GM12874 (cell line): ENCODE measurements around the gene TMPRSS2.

Experiments
- CTCF ChIP-seq: IDR thresholded peaks from 2 replicates; pipeline ENCODE4 v1.5.1; 2011; ENCODE audit warnings: low read depth, mild to moderate bottlenecking, control low read depth, low read length, moderate library complexity; ENCODE audit not compliant: insufficient read depth

TMPRSS2 gene

DNA sequence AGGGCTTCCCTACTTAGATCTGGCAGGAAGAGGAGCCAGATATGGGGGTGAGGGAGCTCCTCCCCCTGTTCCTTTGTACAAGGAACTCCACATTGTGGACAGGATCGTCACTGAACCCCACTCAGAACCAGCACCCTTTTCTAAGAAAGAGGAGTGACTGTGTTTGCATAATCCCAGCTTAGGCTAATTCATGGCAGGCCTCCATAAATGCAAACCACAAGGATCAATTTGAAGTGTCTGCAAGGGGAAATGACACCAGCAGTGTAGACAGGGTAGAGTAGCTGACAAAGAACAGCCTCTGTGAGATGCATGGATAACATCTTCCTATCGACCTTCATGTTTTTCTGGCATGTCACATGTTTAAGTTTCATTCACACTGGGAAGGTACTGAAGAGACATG is 70.2 kb downstream of the TMPRSS2 start:
- no peak for TF ChIP-seq CTCF

GRCh38 chr21:41435706-41436105 is 72.3 kb downstream of the TMPRSS2 start:
- TF ChIP-seq CTCF: no peak

DNA sequence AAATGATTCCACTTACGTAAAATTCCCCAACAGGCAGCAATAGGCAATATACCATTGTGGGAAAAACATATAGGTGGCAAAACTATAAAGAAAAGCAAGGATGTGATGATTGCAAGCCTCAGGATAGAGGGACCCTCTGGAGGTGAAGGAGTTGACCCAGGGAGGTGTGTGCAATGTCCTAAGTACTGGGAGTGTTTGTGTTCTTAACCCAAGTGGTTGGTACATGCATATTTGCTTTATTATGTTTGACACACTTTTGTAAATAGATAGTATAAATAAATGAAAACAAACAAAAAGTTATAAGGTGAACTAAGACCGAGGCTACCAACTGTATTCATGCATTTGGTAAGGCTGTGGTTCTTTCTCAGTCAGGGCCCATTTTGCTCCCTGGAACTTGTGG is 74.4 kb downstream of the TMPRSS2 start:
- TF ChIP-seq CTCF: no peak

DNA sequence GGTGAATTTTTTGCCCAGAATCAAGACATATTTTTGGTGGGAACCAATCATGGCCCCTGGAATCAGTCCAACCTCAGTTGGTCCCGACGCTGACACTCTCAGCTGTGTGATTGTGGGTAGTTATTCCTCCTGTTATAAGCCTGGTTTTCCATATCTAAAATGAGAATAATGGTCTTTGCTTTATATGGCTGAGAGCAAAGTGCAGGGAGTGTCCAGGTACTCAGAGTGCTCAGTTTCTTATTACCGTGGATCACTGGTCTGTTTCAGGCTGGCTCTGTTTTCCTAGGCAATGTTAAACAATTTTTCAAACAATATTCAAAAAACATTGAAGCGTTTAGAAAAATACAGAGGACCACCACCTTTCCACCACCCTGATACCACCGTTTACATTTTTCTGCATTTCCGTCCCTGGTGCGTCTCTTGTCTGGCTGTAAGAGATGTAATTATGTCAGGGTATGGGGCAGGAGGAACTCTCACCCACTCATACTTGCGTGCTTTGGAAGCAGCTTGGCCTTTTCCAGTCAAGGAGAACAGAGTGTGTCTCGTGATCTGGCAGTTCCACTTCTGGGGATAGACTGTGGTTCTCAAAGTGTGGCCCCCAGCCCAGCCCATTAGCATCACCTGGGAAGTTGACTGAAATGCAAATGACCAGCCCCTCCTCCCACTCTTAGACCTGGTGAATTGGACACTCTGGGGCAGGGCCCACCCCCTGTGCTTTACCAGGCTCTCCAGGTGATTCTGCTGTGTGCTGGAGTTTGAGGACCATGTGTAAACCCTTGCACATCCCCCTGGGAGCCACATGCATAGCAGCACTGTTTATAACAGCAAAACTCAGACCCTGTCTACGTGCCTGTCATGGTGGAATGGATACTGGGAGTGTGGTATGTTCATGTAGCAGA is 75.1 kb downstream of the TMPRSS2 start:
- TF ChIP-seq CTCF: no peak

DNA sequence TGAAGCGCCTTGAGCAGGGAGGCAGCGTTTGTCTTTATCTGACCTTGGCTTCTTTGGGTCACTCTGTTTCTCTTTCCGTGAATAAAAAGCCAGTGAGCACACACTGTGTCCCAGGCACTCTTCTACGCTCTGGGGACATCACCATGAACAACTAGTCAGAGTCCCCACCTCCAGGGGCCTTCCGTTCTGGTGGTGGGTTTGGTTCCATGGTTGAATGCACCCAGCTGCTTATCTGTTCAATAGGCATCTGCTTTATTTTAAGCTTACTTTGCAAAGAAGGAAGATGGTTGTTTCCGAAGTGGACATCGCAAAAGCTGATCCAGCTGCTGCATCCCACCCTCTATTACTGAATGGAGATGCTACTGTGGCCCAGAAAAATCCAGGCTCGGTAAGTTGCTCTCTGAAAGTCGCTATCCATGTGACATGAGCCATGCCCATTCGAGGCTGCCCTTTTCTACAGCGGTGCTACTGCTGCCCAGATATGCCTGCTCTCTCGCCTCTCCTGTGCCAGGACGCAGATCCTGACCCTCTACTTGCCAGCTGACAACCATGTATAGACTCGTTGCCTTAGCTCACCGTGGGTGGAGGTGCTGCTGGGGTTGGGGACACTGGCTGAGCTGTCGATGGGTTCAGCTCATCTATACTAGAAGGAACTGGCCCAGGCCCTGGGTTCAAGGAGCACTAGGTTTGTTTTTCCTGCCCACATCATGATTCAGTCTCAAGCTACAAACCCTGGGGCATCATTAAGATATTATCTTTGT is 76.0 kb downstream of the TMPRSS2 start:
- TF ChIP-seq CTCF: no peak

- TF ChIP-seq CTCF: no peak
Measured at GRCh38 chr21:41429925-41430491, 78.0 kb downstream of the TMPRSS2 start.

GRCh38 chr21:41429305-41429704 is 78.7 kb downstream of the TMPRSS2 start:
- no peak for TF ChIP-seq CTCF
